ENCODE measurements around the gene FLYWCH2. TPM values are rescaled to one million over a fixed set of nuclear protein-coding genes. Genes with fewer than 3 reads are reported as not detected.

The FLYWCH2 gene
- total and polyA plus RNA-seq, 9 of the 15 experiments (the other 6 are each of a cell fraction or from before 2014, with no cell fraction given) = 0.70 to 55.5 (median 7.6) TPM

DNA sequence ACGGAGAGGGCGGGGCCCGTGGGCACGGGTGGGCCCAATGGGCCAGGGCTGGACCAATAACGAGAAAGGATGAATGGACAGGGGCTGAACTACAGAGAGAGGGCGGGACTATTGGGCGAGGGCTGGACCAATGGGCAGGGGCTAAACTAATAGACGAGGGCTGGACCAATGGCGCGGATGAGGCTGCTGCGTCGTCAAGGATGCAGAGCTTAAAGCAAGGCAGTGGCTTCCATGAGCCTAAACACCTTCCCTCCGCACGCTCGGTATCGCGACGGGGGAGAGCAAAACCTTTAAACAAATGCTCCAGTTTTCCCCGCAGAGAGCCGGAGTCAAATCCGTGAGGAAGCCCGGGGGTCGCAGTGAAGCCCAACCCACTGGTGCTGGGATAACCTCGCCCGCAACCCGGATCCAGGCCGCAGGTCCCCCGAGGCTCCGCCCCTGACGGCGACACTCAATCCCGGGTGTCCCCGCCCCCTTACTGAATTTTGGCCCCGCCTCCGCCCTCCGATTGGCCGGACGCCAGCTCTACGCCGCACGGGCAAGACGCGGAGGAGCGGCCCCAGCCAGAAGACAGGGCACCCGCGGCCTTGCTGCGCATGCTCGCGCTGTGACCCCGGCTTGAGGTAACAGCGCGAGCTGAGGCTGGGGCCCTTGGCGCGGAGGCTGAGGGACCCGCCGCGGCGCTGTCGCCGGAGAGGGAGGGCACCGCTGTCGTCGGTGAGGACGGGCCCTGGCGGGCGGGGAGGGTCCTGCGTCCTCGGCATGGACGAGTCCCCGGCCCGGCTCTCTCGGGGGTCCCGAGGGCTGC, at the start of gene FLYWCH2 (continued):
- TF ChIP-seq, protein P1, sequence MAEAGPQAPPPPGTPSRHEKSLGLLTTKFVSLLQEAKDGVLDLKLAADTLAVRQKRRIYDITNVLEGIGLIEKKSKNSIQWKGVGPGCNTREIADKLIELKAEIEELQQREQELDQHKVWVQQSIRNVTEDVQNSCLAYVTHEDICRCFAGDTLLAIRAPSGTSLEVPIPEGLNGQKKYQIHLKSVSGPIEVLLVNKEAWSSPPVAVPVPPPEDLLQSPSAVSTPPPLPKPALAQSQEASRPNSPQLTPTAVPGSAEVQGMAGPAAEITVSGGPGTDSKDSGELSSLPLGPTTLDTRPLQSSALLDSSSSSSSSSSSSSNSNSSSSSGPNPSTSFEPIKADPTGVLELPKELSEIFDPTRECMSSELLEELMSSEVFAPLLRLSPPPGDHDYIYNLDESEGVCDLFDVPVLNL (CRISPR knock-in tag; IDR thresholded peaks at IDR 0.05; ENCODE audit: low read depth) = no peak
- TF ChIP-seq KLF1 (tag; IDR thresholded peaks at IDR 0.05) = no peak
- no peak for TF ChIP-seq SETDB1 (IDR thresholded peaks at IDR 0.05; ENCODE audit: low read length)
- no peak for TF ChIP-seq CC2D1A (IDR thresholded peaks at IDR 0.05)
- peak; percentile 69; the same call in 1 of the 2 replicates for TF ChIP-seq VEZF1 (CRISPR knock-in tag; IDR thresholded peaks at IDR 0.05)
- TF ChIP-seq SMAD4 (CRISPR knock-in tag; conservative IDR thresholded peaks at IDR 0.05) = peak; percentile 79
- TF ChIP-seq UBTF (IDR thresholded peaks at IDR 0.05; ENCODE audit: borderline replicate concordance in 1 of 2, low read depth in 2 of 2, low read length in 2 of 2) = peak; percentile 31 to 39; a peak in 1 of 4 replicates
- TF ChIP-seq THRA (IDR thresholded peaks at IDR 0.05) = peak; percentile 86
- TF ChIP-seq ZSCAN32 (CRISPR knock-in tag; IDR thresholded peaks at IDR 0.05) = no peak
- TF ChIP-seq ZNF609 (CRISPR knock-in tag; IDR thresholded peaks at IDR 0.05; ENCODE audit: borderline replicate concordance) = 0 out of 2 replicates have a peak, but pooled peaks have one; percentile 33
- peak; percentile 96 for TF ChIP-seq ZFX (CRISPR knock-in tag; IDR thresholded peaks at IDR 0.05)
- TF ChIP-seq MAZ (CRISPR knock-in tag; conservative IDR thresholded peaks at IDR 0.05 in 1 of 2, IDR thresholded peaks at IDR 0.05 in 1 of 2) = peak; percentile 74 to 76
- 0 out of 2 replicates have a peak, but pooled peaks have one; percentile 39 for TF ChIP-seq HDAC2 (IDR thresholded peaks at IDR 0.05)
- TF ChIP-seq KLF16 (IDR thresholded peaks at IDR 0.05) = no peak
- no peak for TF ChIP-seq BRCA1 (IDR thresholded peaks at IDR 0.05)
- no peak for TF ChIP-seq BRCA1 (CRISPR knock-in tag; IDR thresholded peaks at IDR 0.05)
